ENCODE data around the gene FAM120B. TPM values are rescaled to one million over a fixed set of nuclear protein-coding genes. Genes with fewer than 3 reads are reported as not detected.
A peak's percentile ranks its signal among the peaks of the same experiment; 100 is the strongest.

Gene FAM120B
- total and polyA plus RNA-seq, 2 of the 4 experiments (the other 2 are of a cell fraction), result 15.3 to 28.0 TPM

GRCh38 chr6:170438861-170439260 is 132.3 kb downstream of the FAM120B start:
- dilution Hi-C loops (cut with HindIII; ENCODE audit: low sequenced_read_pairs, unreplicated experiment), result no loop called here
- no peak overlapping the region for H3K27ac ChIP-seq (ENCODE audit: insufficient read depth, low read length)
- POLR2A ChIA-PET (ENCODE audit: unreplicated experiment), result no interaction called here

More at GRCh38 chr6:170438861-170439260, 132.3 kb downstream of the FAM120B start:
- H3K9me1 ChIP-seq (ENCODE audit: insufficient read depth, low read length), result peaks cover 17% of the 10 kb centered on the region
- no peak overlapping the region for H3K14ac ChIP-seq (replicated peaks; ENCODE audit: low read depth, low read length)
- no peak overlapping the region for H3K4me3 ChIP-seq (ENCODE audit: insufficient read depth, low read depth, low read length)
- H2BK5ac ChIP-seq (ENCODE audit: low read depth, low read length, poor library complexity, severe bottlenecking), result peak overlapping the region; percentile 48
- ATAC-seq (ENCODE audit: low read depth) (no peak), DNase-seq (no peak)
- 0 out of 3 replicates have a peak overlapping the region, but pooled peaks have one; percentile 61 for H2BK15ac ChIP-seq (ENCODE audit: low read depth, low read length)
- no peaks in the 10 kb centered on the region for H3K9me3 ChIP-seq (ENCODE audit: control insufficient read depth, insufficient read depth, low read length)
- peak overlapping the region; percentile 89 for H2AFZ ChIP-seq (replicated peaks; ENCODE audit: low read length, poor library complexity)
- peak overlapping the region; percentile 18 for H2BK20ac ChIP-seq (ENCODE audit: low read depth, low read length)
- in situ Hi-C loops (cut with MboI; ENCODE audit: low sequenced_read_pairs) (no loop called here), intact Hi-C loops (cut with micrococcal nuclease) (loop anchor here (1.0 kb wide), 1 partner anchor 34 kb away; no protein-coding TSS in a partner anchor)
- peak overlapping the region; percentile 73 for H2AK9ac ChIP-seq (replicated peaks; ENCODE audit: low read depth, low read length, poor library complexity)
- no peak overlapping the region for H3K56ac ChIP-seq (ENCODE audit: extremely low read depth, insufficient read depth, low read length)
- no TSS peak for BruUV-seq (replicated peaks)
- no peaks in the 10 kb centered on the region for H4K20me1 ChIP-seq (ENCODE audit: insufficient read depth, low read length)
- H4K5ac ChIP-seq (ENCODE audit: low read depth, low read length), result no peak overlapping the region; the same call in 1 of the 2 replicates
- no peak overlapping the region for H3K23ac ChIP-seq (ENCODE audit: low read depth, low read length)
- H3K18ac ChIP-seq (ENCODE audit: low read depth, low read length), result 0 out of 2 replicates have a peak overlapping the region, but pooled peaks have one; percentile 5
- peak overlapping the region; percentile 70 for H4K91ac ChIP-seq (ENCODE audit: insufficient read depth, low read depth, low read length)
- peak overlapping the region; percentile 91 for H2BK120ac ChIP-seq (ENCODE audit: low read depth, low read length)
- H3K4ac ChIP-seq (ENCODE audit: low read depth, low read length), result peak overlapping the region; percentile 21; the same call in 1 of the 2 replicates
- peak overlapping the region; percentile 85 for H2AK5ac ChIP-seq (ENCODE audit: low read depth, low read length)
- H3K27me3 ChIP-seq (ENCODE audit: control insufficient read depth, insufficient read depth, low read length), result no peaks in the 10 kb centered on the region
- H3K79me1 ChIP-seq (ENCODE audit: low read depth in 1 of 2, low read length in 2 of 2), result 0 out of 4 replicates have a peak, but pooled peaks cover 0 to 4% of the 10 kb centered on the region in 2 experiments
- H3K9ac ChIP-seq (ENCODE audit: low read depth, low read length), result no peak overlapping the region
- H4K8ac ChIP-seq (ENCODE audit: low read depth in 2 of 2, low read length in 2 of 2), result peak overlapping the region in 1 of 2 experiments; percentile 83; a peak in 1 of 4 replicates
- H3K4me1 ChIP-seq (ENCODE audit: control insufficient read depth, insufficient read depth, low read length), result peaks cover 25% of the 10 kb centered on the region
- CTCF ChIA-PET, result no interaction called here
- H3K36me3 ChIP-seq (ENCODE audit: control insufficient read depth, insufficient read depth, low read length), result no peaks in the 10 kb centered on the region
- no peak for TF ChIP-seq SMC3 (IDR thresholded peaks at IDR 0.05; ENCODE audit: low read depth, low read length)
- TF ChIP-seq RAD21 (IDR thresholded peaks at IDR 0.05; ENCODE audit: low read length), result no peak
- no peak for TF ChIP-seq ELK1 (IDR thresholded peaks at IDR 0.05; ENCODE audit: borderline replicate concordance, low read depth, low read length)
- TF ChIP-seq USF2 (IDR thresholded peaks at IDR 0.05; ENCODE audit: low read depth, low read length), result no peak
- no peak overlapping the region for H3K4me2 ChIP-seq (ENCODE audit: low read depth, low read length)
